Measurements from ENCODE around the gene AFF3.
A peak's percentile ranks its signal among the peaks of the same experiment; 100 is the strongest.
"Not testable (repeated sequence)": the region's sequence is repeated elsewhere in the genome, so short reads cannot be mapped to it uniquely, and the experiment has no call there.

Gene AFF3

GRCh38 chr2:99670768-99671734, 471.3 kb downstream of the AFF3 start:
- Histone ChIP-seq H3K9me3 (ENCODE audit: control insufficient read depth in 5 of 5, low read length in 5 of 5) (no peaks in the 10 kb centered on the region), H3K36me3 (ENCODE audit: control insufficient read depth in 5 of 5, insufficient read depth in 5 of 5, low read length in 5 of 5) (no peaks in the 10 kb centered on the region), H3K27ac (ENCODE audit: low read depth, low read length) (no peak overlapping the region), H3K27me3 (ENCODE audit: control insufficient read depth in 5 of 5, insufficient read depth in 4 of 5, low read length in 5 of 5) (no peaks in the 10 kb centered on the region), H3K4me1 (ENCODE audit: control insufficient read depth in 5 of 5, insufficient read depth in 5 of 5, low read length in 5 of 5) (peaks cover 0 to 8% (median 4%) of the 10 kb centered on the region in 5 donors), H3K9ac (ENCODE audit: low read length in 5 of 5) (no peak overlapping the region), H3K4me3 (ENCODE audit: low read depth in 1 of 5, low read length in 5 of 5) (no peak overlapping the region)

GRCh38 chr2:99666256-99666655, 476.1 kb downstream of the AFF3 start:
- H3K4me3 ChIP-seq (ENCODE audit: low read depth in 1 of 5, low read length in 5 of 5) = no peak overlapping the region
- H3K4me1 ChIP-seq (ENCODE audit: control insufficient read depth in 5 of 5, insufficient read depth in 5 of 5, low read length in 5 of 5) = peaks cover 5 to 37% (median 18%) of the 10 kb centered on the region in 5 donors
- no peak overlapping the region for H3K27ac ChIP-seq (ENCODE audit: low read depth, low read length)
- no peaks in the 10 kb centered on the region for H3K27me3 ChIP-seq (ENCODE audit: control insufficient read depth in 5 of 5, insufficient read depth in 4 of 5, low read length in 5 of 5)
- no peak overlapping the region for H3K9ac ChIP-seq (ENCODE audit: low read length in 5 of 5)
- no peaks in the 10 kb centered on the region for H3K36me3 ChIP-seq (ENCODE audit: control insufficient read depth in 5 of 5, insufficient read depth in 5 of 5, low read length in 5 of 5)
- H3K9me3 ChIP-seq (ENCODE audit: control insufficient read depth in 5 of 5, low read length in 5 of 5) = no peaks in the 10 kb centered on the region

- H3K27ac ChIP-seq (ENCODE audit: low read depth, low read length) = peak overlapping the region; percentile 91
- peaks cover 9 to 51% (median 29%) of the 10 kb centered on the region in 5 donors for H3K4me1 ChIP-seq (ENCODE audit: control insufficient read depth in 5 of 5, insufficient read depth in 5 of 5, low read length in 5 of 5)
These were observed 478.7 kb downstream of the AFF3 start for GRCh38 chr2:99663641-99664040.

GRCh38 chr2:99662761-99663341, 479.5 kb downstream of the AFF3 start:
- no peaks in the 10 kb centered on the region for H3K27me3 ChIP-seq (ENCODE audit: control insufficient read depth in 5 of 5, insufficient read depth in 4 of 5, low read length in 5 of 5)
- H3K9ac ChIP-seq (ENCODE audit: low read length in 5 of 5) = peak overlapping the region in 2 of 5 donors; percentile 38 to 41
- H3K9me3 ChIP-seq (ENCODE audit: control insufficient read depth in 5 of 5, low read length in 5 of 5) = no peaks in the 10 kb centered on the region
- H3K36me3 ChIP-seq (ENCODE audit: control insufficient read depth in 5 of 5, insufficient read depth in 5 of 5, low read length in 5 of 5) = no peaks in the 10 kb centered on the region
- peak overlapping the region; percentile 91 for H3K27ac ChIP-seq (ENCODE audit: low read depth, low read length)
- H3K4me1 ChIP-seq (ENCODE audit: control insufficient read depth in 5 of 5, insufficient read depth in 5 of 5, low read length in 5 of 5) = peaks cover 9 to 56% (median 32%) of the 10 kb centered on the region in 5 donors
- H3K4me3 ChIP-seq (ENCODE audit: low read depth in 1 of 5, low read length in 5 of 5) = no peak overlapping the region

More at GRCh38 chr2:99663641-99664040, 478.7 kb downstream of the AFF3 start:
- no peaks in the 10 kb centered on the region for H3K9me3 ChIP-seq (ENCODE audit: control insufficient read depth in 5 of 5, low read length in 5 of 5)
- no peaks in the 10 kb centered on the region for H3K36me3 ChIP-seq (ENCODE audit: control insufficient read depth in 5 of 5, insufficient read depth in 5 of 5, low read length in 5 of 5)
- no peak overlapping the region for H3K9ac ChIP-seq (ENCODE audit: low read length in 5 of 5)
- H3K4me3 ChIP-seq (ENCODE audit: low read depth in 1 of 5, low read length in 5 of 5) = no peak overlapping the region
- H3K27me3 ChIP-seq (ENCODE audit: control insufficient read depth in 5 of 5, insufficient read depth in 4 of 5, low read length in 5 of 5) = no peaks in the 10 kb centered on the region

GRCh38 chr2:99661761-99662160, 480.6 kb downstream of the AFF3 start:
- not testable (repeated sequence) for H3K36me3 ChIP-seq (ENCODE audit: control insufficient read depth in 5 of 5, insufficient read depth in 5 of 5, low read length in 5 of 5); H3K4me3 ChIP-seq (ENCODE audit: low read depth in 1 of 5, low read length in 5 of 5); H3K9me3 ChIP-seq (ENCODE audit: control insufficient read depth in 5 of 5, low read length in 5 of 5); H3K9ac ChIP-seq (ENCODE audit: low read length in 5 of 5); H3K27me3 ChIP-seq (ENCODE audit: control insufficient read depth in 5 of 5, insufficient read depth in 4 of 5, low read length in 5 of 5)
- Histone ChIP-seq H3K4me1 (ENCODE audit: control insufficient read depth in 5 of 5, insufficient read depth in 5 of 5, low read length in 5 of 5) (peaks cover 13 to 66% (median 42%) of the 10 kb centered on the region in 5 donors), H3K27ac (ENCODE audit: low read depth, low read length) (peak overlapping the region; percentile 91)

GRCh38 chr2:99660616-99661406, 481.6 kb downstream of the AFF3 start:
- H3K36me3 ChIP-seq (ENCODE audit: control insufficient read depth in 5 of 5, insufficient read depth in 5 of 5, low read length in 5 of 5) = no peaks in the 10 kb centered on the region
- H3K27ac ChIP-seq (ENCODE audit: low read depth, low read length) = peak overlapping the region; percentile 91
- no peaks in the 10 kb centered on the region for H3K9me3 ChIP-seq (ENCODE audit: control insufficient read depth in 5 of 5, low read length in 5 of 5)
- peak overlapping the region in 2 of 5 donors; percentile 3 to 20 for H3K9ac ChIP-seq (ENCODE audit: low read length in 5 of 5)
- peaks cover 13 to 69% (median 44%) of the 10 kb centered on the region in 5 donors for H3K4me1 ChIP-seq (ENCODE audit: control insufficient read depth in 5 of 5, insufficient read depth in 5 of 5, low read length in 5 of 5)
- H3K4me3 ChIP-seq (ENCODE audit: low read depth in 1 of 5, low read length in 5 of 5) = no peak overlapping the region
- H3K27me3 ChIP-seq (ENCODE audit: control insufficient read depth in 5 of 5, insufficient read depth in 4 of 5, low read length in 5 of 5) = no peaks in the 10 kb centered on the region

GRCh38 chr2:99659874-99660273, 482.5 kb downstream of the AFF3 start:
- Histone ChIP-seq H3K36me3 (ENCODE audit: control insufficient read depth in 5 of 5, insufficient read depth in 5 of 5, low read length in 5 of 5) (no peaks in the 10 kb centered on the region), H3K9ac (ENCODE audit: low read length in 5 of 5) (no peak overlapping the region), H3K9me3 (ENCODE audit: control insufficient read depth in 5 of 5, low read length in 5 of 5) (no peaks in the 10 kb centered on the region), H3K4me1 (ENCODE audit: control insufficient read depth in 5 of 5, insufficient read depth in 5 of 5, low read length in 5 of 5) (peaks cover 13 to 69% (median 44%) of the 10 kb centered on the region in 5 donors), H3K27me3 (ENCODE audit: control insufficient read depth in 5 of 5, insufficient read depth in 4 of 5, low read length in 5 of 5) (no peaks in the 10 kb centered on the region), H3K27ac (ENCODE audit: low read depth, low read length) (peak overlapping the region; percentile 91), H3K4me3 (ENCODE audit: low read depth in 1 of 5, low read length in 5 of 5) (peak overlapping the region in 1 of 5 donors; percentile 13)

- peaks cover 11 to 55% (median 33%) of the 10 kb centered on the region in 5 donors for H3K4me1 ChIP-seq (ENCODE audit: control insufficient read depth in 5 of 5, insufficient read depth in 5 of 5, low read length in 5 of 5)
- peak overlapping the region; percentile 38 for H3K27ac ChIP-seq (ENCODE audit: low read depth, low read length)
- H3K9ac ChIP-seq (ENCODE audit: low read length in 5 of 5) = no peak overlapping the region
- H3K9me3 ChIP-seq (ENCODE audit: control insufficient read depth in 5 of 5, low read length in 5 of 5) = no peaks in the 10 kb centered on the region
- no peak overlapping the region for H3K4me3 ChIP-seq (ENCODE audit: low read depth in 1 of 5, low read length in 5 of 5)
- H3K27me3 ChIP-seq (ENCODE audit: control insufficient read depth in 5 of 5, insufficient read depth in 4 of 5, low read length in 5 of 5) = no peaks in the 10 kb centered on the region
- no peaks in the 10 kb centered on the region for H3K36me3 ChIP-seq (ENCODE audit: control insufficient read depth in 5 of 5, insufficient read depth in 5 of 5, low read length in 5 of 5)
These were observed 484.6 kb downstream of the AFF3 start for GRCh38 chr2:99657691-99658258.

- Histone ChIP-seq H3K9ac (ENCODE audit: low read length in 5 of 5) (peak overlapping the region in 1 of 5 donors; percentile 25), H3K27ac (ENCODE audit: low read depth, low read length) (peak overlapping the region; percentile 38), H3K36me3 (ENCODE audit: control insufficient read depth in 5 of 5, insufficient read depth in 5 of 5, low read length in 5 of 5) (no peaks in the 10 kb centered on the region), H3K4me1 (ENCODE audit: control insufficient read depth in 5 of 5, insufficient read depth in 5 of 5, low read length in 5 of 5) (peaks cover 8 to 47% (median 32%) of the 10 kb centered on the region in 5 donors), H3K9me3 (ENCODE audit: control insufficient read depth in 5 of 5, low read length in 5 of 5) (no peaks in the 10 kb centered on the region), H3K27me3 (ENCODE audit: control insufficient read depth in 5 of 5, insufficient read depth in 4 of 5, low read length in 5 of 5) (no peaks in the 10 kb centered on the region), H3K4me3 (ENCODE audit: low read depth in 1 of 5, low read length in 5 of 5) (no peak overlapping the region)
These were observed 485.4 kb downstream of the AFF3 start for GRCh38 chr2:99656994-99657393.

Data from subcutaneous abdominal adipose tissue (tissue), 5 donors.